ENCODE data around the gene LRRC73.

Gene LRRC73

GRCh38 chr6:43488667-43489276 lies 21.4 kb downstream of the LRRC73 start:
- Histone ChIP-seq H2AFZ (ENCODE audit: low read length) (no peak overlapping the region), H3K9me2 (replicated peaks; ENCODE audit: insufficient read depth, low read length) (no peaks in the 10 kb centered on the region), H3K79me2 (ENCODE audit: low read length) (peaks cover 35% of the 10 kb centered on the region), H3K9ac (ENCODE audit: low read length) (no peak overlapping the region), H3F3A (ENCODE audit: insufficient read depth, low read length) (no peaks in the 10 kb centered on the region), H3K9me3 (replicated peaks; ENCODE audit: insufficient read depth, low read length) (no peaks in the 10 kb centered on the region), H3K27me3 (replicated peaks; ENCODE audit: insufficient read depth, low read length) (no peaks in the 10 kb centered on the region), H3K36me3 (replicated peaks; ENCODE audit: insufficient read depth, low read length) (no peaks in the 10 kb centered on the region), H3K4me2 (ENCODE audit: low read depth, low read length) (no peak overlapping the region), H3K27ac (ENCODE audit: low read length) (no peak overlapping the region), H3K4me1 (ENCODE audit: low read length) (no peaks in the 10 kb centered on the region), H3K4me3 (ENCODE audit: low read length) (no peak overlapping the region), H4K20me1 (ENCODE audit: insufficient read depth, low read length) (no peaks in the 10 kb centered on the region)
- TF ChIP-seq EZH2phosphoT487 (IDR thresholded peaks at IDR 0.05; ENCODE audit: low read length), result no peak
- no peak for TF ChIP-seq EZH2 (optimal IDR thresholded peaks at IDR 0.05; ENCODE audit: low read depth, low read length)
- TF ChIP-seq, protein P1, sequence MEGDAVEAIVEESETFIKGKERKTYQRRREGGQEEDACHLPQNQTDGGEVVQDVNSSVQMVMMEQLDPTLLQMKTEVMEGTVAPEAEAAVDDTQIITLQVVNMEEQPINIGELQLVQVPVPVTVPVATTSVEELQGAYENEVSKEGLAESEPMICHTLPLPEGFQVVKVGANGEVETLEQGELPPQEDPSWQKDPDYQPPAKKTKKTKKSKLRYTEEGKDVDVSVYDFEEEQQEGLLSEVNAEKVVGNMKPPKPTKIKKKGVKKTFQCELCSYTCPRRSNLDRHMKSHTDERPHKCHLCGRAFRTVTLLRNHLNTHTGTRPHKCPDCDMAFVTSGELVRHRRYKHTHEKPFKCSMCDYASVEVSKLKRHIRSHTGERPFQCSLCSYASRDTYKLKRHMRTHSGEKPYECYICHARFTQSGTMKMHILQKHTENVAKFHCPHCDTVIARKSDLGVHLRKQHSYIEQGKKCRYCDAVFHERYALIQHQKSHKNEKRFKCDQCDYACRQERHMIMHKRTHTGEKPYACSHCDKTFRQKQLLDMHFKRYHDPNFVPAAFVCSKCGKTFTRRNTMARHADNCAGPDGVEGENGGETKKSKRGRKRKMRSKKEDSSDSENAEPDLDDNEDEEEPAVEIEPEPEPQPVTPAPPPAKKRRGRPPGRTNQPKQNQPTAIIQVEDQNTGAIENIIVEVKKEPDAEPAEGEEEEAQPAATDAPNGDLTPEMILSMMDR (IDR thresholded peaks at IDR 0.05; ENCODE audit: low read length), result no peak
- DNase-seq, result no peak

GRCh38 chr6:43481591-43482236 lies 28.4 kb downstream of the LRRC73 start:
- Histone ChIP-seq H3K27ac (ENCODE audit: low read length) (no peak overlapping the region), H3K9ac (ENCODE audit: low read length) (no peak overlapping the region), H3K36me3 (replicated peaks; ENCODE audit: insufficient read depth, low read length) (no peaks in the 10 kb centered on the region), H3K9me2 (replicated peaks; ENCODE audit: insufficient read depth, low read length) (no peaks in the 10 kb centered on the region), H3K9me3 (replicated peaks; ENCODE audit: insufficient read depth, low read length) (no peaks in the 10 kb centered on the region), H4K20me1 (ENCODE audit: insufficient read depth, low read length) (no peaks in the 10 kb centered on the region), H3K4me1 (ENCODE audit: low read length) (peaks cover 7% of the 10 kb centered on the region), H3F3A (ENCODE audit: insufficient read depth, low read length) (no peaks in the 10 kb centered on the region), H3K4me3 (ENCODE audit: low read length) (no peak overlapping the region), H3K27me3 (replicated peaks; ENCODE audit: insufficient read depth, low read length) (no peaks in the 10 kb centered on the region), H2AFZ (ENCODE audit: low read length) (no peak overlapping the region), H3K4me2 (ENCODE audit: low read depth, low read length) (no peak overlapping the region), H3K79me2 (ENCODE audit: low read length) (peaks cover 66% of the 10 kb centered on the region)
- no peak for TF ChIP-seq EZH2 (optimal IDR thresholded peaks at IDR 0.05; ENCODE audit: low read depth, low read length)
- no peak for TF ChIP-seq EZH2phosphoT487 (IDR thresholded peaks at IDR 0.05; ENCODE audit: low read length)
- TF ChIP-seq, protein P1 (IDR thresholded peaks at IDR 0.05; ENCODE audit: low read length), result no peak
- DNase-seq, result no peak

- Histone ChIP-seq H3F3A (ENCODE audit: insufficient read depth, low read length) (no peaks in the 10 kb centered on the region), H3K36me3 (replicated peaks; ENCODE audit: insufficient read depth, low read length) (no peaks in the 10 kb centered on the region), H3K9me3 (replicated peaks; ENCODE audit: insufficient read depth, low read length) (no peaks in the 10 kb centered on the region), H2AFZ (ENCODE audit: low read length) (no peak overlapping the region), H3K4me2 (ENCODE audit: low read depth, low read length) (no peak overlapping the region), H3K9ac (ENCODE audit: low read length) (no peak overlapping the region), H3K27me3 (replicated peaks; ENCODE audit: insufficient read depth, low read length) (no peaks in the 10 kb centered on the region), H4K20me1 (ENCODE audit: insufficient read depth, low read length) (no peaks in the 10 kb centered on the region), H3K9me2 (replicated peaks; ENCODE audit: insufficient read depth, low read length) (no peaks in the 10 kb centered on the region), H3K4me3 (ENCODE audit: low read length) (no peak overlapping the region), H3K79me2 (ENCODE audit: low read length) (peaks cover 64% of the 10 kb centered on the region), H3K4me1 (ENCODE audit: low read length) (peaks cover 7% of the 10 kb centered on the region), H3K27ac (ENCODE audit: low read length) (no peak overlapping the region)
- DNase-seq, result no peak
- TF ChIP-seq EZH2phosphoT487 (IDR thresholded peaks at IDR 0.05; ENCODE audit: low read length), result no peak
- TF ChIP-seq, protein P1 (IDR thresholded peaks at IDR 0.05; ENCODE audit: low read length), result no peak
- no peak for TF ChIP-seq EZH2 (optimal IDR thresholded peaks at IDR 0.05; ENCODE audit: low read depth, low read length)
Observed at GRCh38 chr6:43481075-43481474, 29.1 kb downstream of the LRRC73 start.

Data from MM.1S (cell line).